Upper lobe of left lung (tissue), 4 donors: ENCODE measurements around the gene HIP1.
A peak's percentile ranks its signal among the peaks of the same experiment; 100 is the strongest.

Source experiments
- CTCF ChIP-seq, 6 experiments: fragments of 450-650 bp in 4 of 6; fragments of 200-600 bp in 2 of 6; sonication (generic) in 2 of 6; IDR thresholded peaks; one replicate each; pipeline ENCODE4 v1.5.1; 2016 to 2019; ENCODE audit warnings: antibody characterized with exemption in 6 of 6
- POLR2A ChIP-seq, 4 donors: fragments of 450-650 bp; IDR thresholded peaks; one replicate each; pipeline ENCODE4 v1.5.1; 2016 to 2017; ENCODE audit warnings: antibody characterized with exemption in 4 of 4, mild to moderate bottlenecking in 2 of 4
- POLR2AphosphoS5 ChIP-seq, 2 donors: sonication (generic); formaldehyde crosslinking; IDR thresholded peaks; one replicate each; pipeline ENCODE4 v1.5.1; 2017; ENCODE audit warnings: antibody characterized with exemption in 2 of 2

- TF ChIP-seq CTCF (IDR thresholded peaks at IDR 0.05) = no peak
- peak; percentile 35 to 67 for TF ChIP-seq POLR2AphosphoS5 (IDR thresholded peaks at IDR 0.05)
- peak in 2 of 4 donors; percentile 22 to 55 for TF ChIP-seq POLR2A (IDR thresholded peaks at IDR 0.05)
Measured at GRCh38 chr7:75727881-75728593, 10.7 kb downstream of the HIP1 start.
